Heart left ventricle (tissue), 16 donors: ENCODE data around the gene REEP1. TPM values are rescaled to one million over a fixed set of nuclear protein-coding genes. Genes with fewer than 3 reads are reported as not detected.
A peak's percentile ranks its signal among the peaks of the same experiment; 100 is the strongest.

Source experiments
- ATAC-seq, 4 donors: fragments of 200-7000 bp; cut with Tn5 transposase; one replicate each; pipeline ENCODE4 v1.9.1; 2020 to 2022; ENCODE audit warnings: moderate library complexity in 4 of 4, mild to moderate bottlenecking in 3 of 4, moderate number of reproducible peaks in 1 of 4
- DNase-seq, 5 donors: peaks; one replicate each; pipeline ENCODE4 v3.0.0-alpha.2; 2020
- H3K27ac ChIP-seq, 12 donors: fragments of 200-600 bp; sonication (generic) in 4 of 12; one replicate each; pipeline versions ENCODE4 v1.5.0 to v1.8.0; 2016 to 2022; ENCODE audit warnings: mild to moderate bottlenecking in 2 of 12
- H3K27me3 ChIP-seq, 9 donors: fragments of 200-600 bp; sonication (generic) in 2 of 9; one replicate each; pipeline versions ENCODE4 v1.5.1 to v1.8.0; 2016 to 2022; ENCODE audit warnings: mild to moderate bottlenecking in 3 of 9
- H3K36me3 ChIP-seq, 9 donors: fragments of 200-600 bp; sonication (generic) in 2 of 9; one replicate each; pipeline versions ENCODE4 v1.5.0 to v1.8.0; 2018 to 2022; ENCODE audit warnings: mild to moderate bottlenecking in 2 of 9
- H3K4me1 ChIP-seq, 12 donors: fragments of 200-600 bp; sonication (generic) in 4 of 12; one replicate each; pipeline versions ENCODE4 v1.5.0 to v1.8.0; 2016 to 2022; ENCODE audit warnings: mild to moderate bottlenecking in 3 of 12
- H3K4me3 ChIP-seq, 12 donors: fragments of 200-600 bp; sonication (generic) in 4 of 12; one replicate each; pipeline versions ENCODE4 v1.5.0 to v1.8.0; 2017 to 2022; ENCODE audit warnings: mild to moderate bottlenecking in 9 of 12, moderate library complexity in 4 of 12
- H3K9me3 ChIP-seq, 12 donors: fragments of 200-600 bp; sonication (generic) in 4 of 12; one replicate each; pipeline versions ENCODE4 v1.5.0 to v1.8.0; 2016 to 2022; ENCODE audit warnings: mild to moderate bottlenecking in 1 of 12
- POLR2A ChIP-seq, 2 donors: fragments of 450-650 bp; IDR thresholded peaks; one replicate each; pipeline ENCODE4 v1.6.1; 2017; ENCODE audit warnings: antibody characterized with exemption in 2 of 2, mild to moderate bottlenecking in 2 of 2, moderate library complexity in 2 of 2
- WGBS, 4 donors: extraction: QIAGEN DNeasy Blood & Tissue Kit in 2 of 4; methylation state at CpG; one replicate each; pipeline versions ENCODE4 v1.1.5 to v1.1.7; 2013 to 2018; 5-methylcytosine and 5-hydroxymethylcytosine counted together
- intact Hi-C, 10 donors: fragments of 100-400 bp; cut with DNase I; formaldehyde crosslinking; loops; one replicate each; pipeline versions ENCODE4 v1.11.1 to v1.14.2; 2022
- polyA plus RNA-seq, 2 donors: library from polyadenylated mRNA; stranded (reverse); fragments of 200-250 nt; gene quantifications; one replicate each; pipeline ENCODE4 v1.2.3, GENCODE V29; 2013
- total RNA-seq, 9 donors: library from RNA; depleted of rRNA in 2 of 9; stranded (reverse); fragments of >200 nt in 2 of 9; fragmentation: NEBNext Ultra II Directional in 3 of 9; extraction: Animal tissue kit (Norgen Biotek cat#: 25700) in 3 of 9; gene quantifications; one replicate each; pipeline versions ENCODE4 v1.1.0 to v1.2.4, GENCODE V29; 2016 to 2023
- TF ChIP-seq, protein P1 (sequence below), 12 donors: fragments of 200-600 bp; sonication (generic) in 4 of 12; IDR thresholded peaks; one replicate each; pipeline versions ENCODE4 v1.5.0 to v1.8.0; 2018 to 2022; ENCODE audit warnings: antibody characterized with exemption in 12 of 12, mild to moderate bottlenecking in 5 of 12
- donor health status: ischemic (EF 13 %, LVEDD 7.1; RV severe dilation, severe dysfunction).
- donor health status: healthy with polysubstance abuse.
- donor health status: DM: no; HTN: yes; CAD: no.
- donor health status: DM: no; HTN: no; CAD: no.
- donor health status: ischemic (EF 25% LVEDD 6.9; RV normal size, moderate dysfunction).
- donor health status: ischemic (EF 25% LVEDD 5.7; RV mildly dilated, moderate dysfunction).
- donor health status: healthy.
- donor health status: DM: yes; HTN: yes; CAD: no.
- donor health status: ischemic (EF 35%, LVEDD 5.7; RV mildly dilated, moderate dysfunction).
- donor health status: nonischemic (EF 11% LVEDD 7.7; RV severe dilation, severe dysfunction).
- donor health status: DM: yes; HTN: yes; CAD: no.
- donor health status: PGD.
- donor health status: ischemic (EF 29% LVEDD 5.4; RV normal size, mild dysfunction).
- donor health status: nonischemic (EF 23%, LVEDD 6.1; RV moderate dilation, normal function).

Gene REEP1
- total and polyA plus RNA-seq, 11 donors: 13.6 to 43.4 (median 27.6) TPM

DNA sequence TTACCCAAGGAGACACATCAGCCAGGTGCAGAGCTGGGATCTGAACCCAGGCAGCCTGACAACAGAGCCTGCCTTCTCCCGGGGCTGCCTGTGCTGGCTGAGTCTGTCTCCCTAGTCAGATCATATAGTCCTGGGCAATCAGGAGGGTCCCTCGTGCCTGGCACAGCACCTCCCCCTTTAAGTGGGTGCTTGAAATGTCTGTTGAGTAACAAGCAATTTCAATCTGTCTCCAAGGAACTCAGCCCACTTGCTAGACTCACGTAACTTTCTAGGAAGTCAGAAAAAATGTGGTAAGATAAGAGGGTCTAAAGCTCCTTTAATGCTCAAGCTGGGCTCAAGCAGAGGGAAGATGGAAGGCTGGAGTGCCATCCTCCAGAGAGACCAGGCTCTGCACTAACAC lies 51.9 kb downstream of the REEP1 start:
- Histone ChIP-seq H3K4me1 (peaks cover 0 to 66% (median 16%) of the 10 kb centered on the region in 12 donors), H3K4me3 (no peak overlapping the region), H3K27me3 (no peaks in the 10 kb centered on the region), H3K36me3 (no peaks in the 10 kb centered on the region), H3K9me3 (no peaks in the 10 kb centered on the region), H3K27ac (no peak overlapping the region)
- DNase-seq (no peak), ATAC-seq (no peak)
- intact Hi-C loops: loop anchor here in 1 of 10 donors (10.0 kb wide), 1 partner anchor 61 kb away; no protein-coding TSS in a partner anchor
- TF ChIP-seq POLR2A (IDR thresholded peaks at IDR 0.05): no peak
- TF ChIP-seq, protein P1, sequence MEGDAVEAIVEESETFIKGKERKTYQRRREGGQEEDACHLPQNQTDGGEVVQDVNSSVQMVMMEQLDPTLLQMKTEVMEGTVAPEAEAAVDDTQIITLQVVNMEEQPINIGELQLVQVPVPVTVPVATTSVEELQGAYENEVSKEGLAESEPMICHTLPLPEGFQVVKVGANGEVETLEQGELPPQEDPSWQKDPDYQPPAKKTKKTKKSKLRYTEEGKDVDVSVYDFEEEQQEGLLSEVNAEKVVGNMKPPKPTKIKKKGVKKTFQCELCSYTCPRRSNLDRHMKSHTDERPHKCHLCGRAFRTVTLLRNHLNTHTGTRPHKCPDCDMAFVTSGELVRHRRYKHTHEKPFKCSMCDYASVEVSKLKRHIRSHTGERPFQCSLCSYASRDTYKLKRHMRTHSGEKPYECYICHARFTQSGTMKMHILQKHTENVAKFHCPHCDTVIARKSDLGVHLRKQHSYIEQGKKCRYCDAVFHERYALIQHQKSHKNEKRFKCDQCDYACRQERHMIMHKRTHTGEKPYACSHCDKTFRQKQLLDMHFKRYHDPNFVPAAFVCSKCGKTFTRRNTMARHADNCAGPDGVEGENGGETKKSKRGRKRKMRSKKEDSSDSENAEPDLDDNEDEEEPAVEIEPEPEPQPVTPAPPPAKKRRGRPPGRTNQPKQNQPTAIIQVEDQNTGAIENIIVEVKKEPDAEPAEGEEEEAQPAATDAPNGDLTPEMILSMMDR (IDR thresholded peaks at IDR 0.05): no peak
- 54 to 77% (median 61%) methylated on average over 3 of the region's 3 CpGs for WGBS, 4 donors

DNA sequence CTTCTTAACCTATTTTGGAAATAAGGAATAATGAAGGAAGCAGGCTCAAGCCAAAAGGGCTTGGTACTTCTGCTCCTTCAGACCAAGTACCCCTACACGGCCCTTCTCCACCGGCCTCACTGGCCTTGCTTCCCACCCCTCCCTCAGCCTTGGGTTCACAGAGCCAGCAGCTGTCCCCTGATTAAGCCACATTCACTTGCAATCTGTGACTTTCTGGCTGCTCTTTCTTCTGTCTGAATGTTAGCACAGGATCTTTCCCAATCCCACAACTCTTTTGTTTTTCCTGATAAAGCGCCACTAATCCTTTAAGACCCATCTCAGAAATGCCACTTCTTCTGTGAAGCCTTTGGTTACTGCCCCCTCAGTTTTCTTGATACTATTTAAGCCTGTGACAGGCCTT lies 52.4 kb downstream of the REEP1 start:
- Histone ChIP-seq H3K27me3 (no peaks in the 10 kb centered on the region), H3K9me3 (no peaks in the 10 kb centered on the region), H3K4me1 (peaks cover 0 to 67% (median 20%) of the 10 kb centered on the region in 12 donors), H3K36me3 (no peaks in the 10 kb centered on the region), H3K4me3 (no peak overlapping the region), H3K27ac (peak overlapping the region in 8 of 12 donors; percentile 31 to 83 (median 63))
- DNase-seq (no peak), ATAC-seq (no peak)
- WGBS, 4 donors: 83 to 93% (median 88%) methylated on average over 3 of the region's 3 CpGs
- no peak for TF ChIP-seq POLR2A (IDR thresholded peaks at IDR 0.05)
- TF ChIP-seq, protein P1 (IDR thresholded peaks at IDR 0.05): no peak
- intact Hi-C loops: loop anchor here in 3 of 10 donors (5.0 to 10.0 kb wide), 2 partner anchors 60 to 63 kb away; no protein-coding TSS in a partner anchor

DNA sequence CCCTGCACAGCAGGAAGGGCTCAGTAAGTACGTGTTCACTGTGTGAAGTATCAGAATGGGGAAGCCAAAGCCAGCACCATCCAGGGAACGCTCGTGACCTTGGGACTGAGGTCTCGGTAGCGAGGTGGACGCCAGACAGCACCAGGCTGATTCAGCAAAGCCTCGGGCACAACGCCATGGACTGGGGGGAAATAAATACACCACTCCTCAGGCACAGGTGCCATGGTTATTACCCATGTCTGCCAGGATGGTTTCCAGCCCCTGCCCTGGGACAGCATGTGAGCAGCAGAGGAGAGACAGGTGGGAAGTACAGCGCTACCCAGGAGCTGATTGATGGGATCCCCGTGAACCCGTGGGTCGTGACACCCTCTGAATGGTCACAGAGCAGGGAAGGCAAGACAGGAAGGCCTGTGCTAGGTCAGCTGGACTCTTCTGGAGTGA lies 53.0 kb downstream of the REEP1 start:
- DNase-seq: peak; percentile 59 to 88 (median 80)
- TF ChIP-seq, protein P1 (IDR thresholded peaks at IDR 0.05): no peak
- no peak for TF ChIP-seq POLR2A (IDR thresholded peaks at IDR 0.05)
- Histone ChIP-seq H3K4me3 (no peak overlapping the region), H3K27ac (peak overlapping the region in 11 of 12 donors; percentile 16 to 83 (median 60)), H3K9me3 (no peaks in the 10 kb centered on the region), H3K36me3 (no peaks in the 10 kb centered on the region), H3K27me3 (no peaks in the 10 kb centered on the region), H3K4me1 (peaks cover 1 to 73% (median 25%) of the 10 kb centered on the region in 12 donors)
- WGBS, 4 donors: 37 to 83% (median 60%) methylated on average over 8 to 12 of the region's 12 CpGs
- intact Hi-C loops: loop anchor here in 3 of 10 donors (5.0 to 10.0 kb wide), 2 partner anchors 60 to 62 kb away; no protein-coding TSS in a partner anchor
- peak; percentile 81 to 89 (median 86) for ATAC-seq

DNA sequence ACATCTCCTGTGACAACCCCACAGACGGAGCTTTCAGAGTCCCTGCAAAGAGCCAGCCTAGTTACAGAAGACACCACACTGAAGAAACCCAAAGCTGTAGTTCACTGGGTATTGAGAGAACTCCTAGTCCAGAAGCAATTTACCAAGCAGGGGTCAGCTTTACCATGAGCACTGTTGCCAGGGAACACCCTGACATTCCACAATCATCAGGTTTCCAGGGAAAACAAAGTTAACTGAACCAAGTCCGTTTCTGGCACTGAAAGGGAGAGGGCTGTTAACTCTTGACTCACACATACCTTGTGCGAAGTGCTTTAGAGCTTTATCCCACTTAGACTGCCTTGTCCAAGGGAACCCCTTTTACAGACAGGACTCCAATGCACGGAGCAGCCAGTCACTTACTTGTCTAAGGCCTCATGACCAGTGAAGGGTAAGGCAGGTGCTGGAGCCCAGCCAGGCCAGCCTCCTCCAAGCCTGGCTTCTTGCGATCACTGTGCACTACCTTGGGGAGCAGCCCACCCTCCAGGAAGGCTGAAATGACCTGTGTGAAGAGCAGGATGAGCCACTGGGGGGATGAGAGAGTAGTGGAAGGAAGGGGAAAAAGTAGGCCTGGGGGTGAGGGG lies 53.9 kb downstream of the REEP1 start:
- intact Hi-C loops: loop anchor here in 3 of 10 donors (5.0 to 10.0 kb wide), 2 partner anchors 59 to 61 kb away; no protein-coding TSS in a partner anchor
- H3K9me3 ChIP-seq: no peaks in the 10 kb centered on the region
- peak overlapping the region in 9 of 12 donors; percentile 16 to 83 (median 61) for H3K27ac ChIP-seq
- no peak overlapping the region for H3K4me3 ChIP-seq
- peaks cover 2 to 76% (median 28%) of the 10 kb centered on the region in 12 donors for H3K4me1 ChIP-seq
- TF ChIP-seq, protein P1 (IDR thresholded peaks at IDR 0.05): no peak
- TF ChIP-seq POLR2A (IDR thresholded peaks at IDR 0.05): no peak
- H3K36me3 ChIP-seq: no peaks in the 10 kb centered on the region
- 61 to 72% (median 66%) methylated on average over 4 to 5 of the region's 5 CpGs for WGBS, 4 donors
- no peak for DNase-seq
- no peak for ATAC-seq
- no peaks in the 10 kb centered on the region for H3K27me3 ChIP-seq
